OCI-LY7 (cell line): ENCODE data around the gene ZIC2.

Experiments
- CTCF ChIP-seq: fragments of 200-600 bp; sonication (generic); conservative IDR thresholded peaks from 2 replicates; pipeline ENCODE4 v1.5.1; 2014; ENCODE audit warnings: mild to moderate bottlenecking, antibody characterized with exemption, low read length, moderate library complexity, mixed read lengths
- EZH2phosphoT487 ChIP-seq: fragments of 200-600 bp; sonication (generic); IDR thresholded peaks from 2 replicates; pipeline ENCODE4 v1.6.1; 2018; ENCODE audit warnings: low read depth, borderline replicate concordance, mild to moderate bottlenecking, mixed run types, antibody characterized with exemption, low read length, moderate library complexity, mixed read lengths

- TF ChIP-seq CTCF, result no peak
- TF ChIP-seq EZH2phosphoT487, result no peak
These were observed 12.1 kb upstream of the ZIC2 start for GRCh38 chr13:99969453-99969918.
